Measurements from ENCODE around the gene PDRG1.
"Not testable (repeated sequence)": the region's sequence is repeated elsewhere in the genome, so short reads cannot be mapped to it uniquely, and the experiment has no call there.

PDRG1 gene

DNA sequence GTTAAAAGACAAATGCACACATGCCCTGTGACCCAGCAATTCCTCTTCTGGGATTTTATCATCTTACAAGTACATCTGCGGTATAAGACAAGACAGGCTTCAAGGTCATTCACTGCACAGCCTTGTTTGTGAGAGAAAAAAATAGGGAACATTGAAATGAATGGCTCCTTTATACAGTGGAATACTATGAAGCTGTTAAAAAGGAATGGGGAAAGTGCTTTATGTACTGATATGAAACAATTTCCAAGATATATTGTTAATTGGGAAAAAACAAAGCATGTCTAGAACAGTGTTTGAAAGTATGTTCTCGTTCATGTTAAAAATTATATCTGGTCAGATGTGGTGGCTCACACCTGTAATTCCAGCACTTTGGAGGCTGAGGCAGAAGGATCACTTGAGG lies 25.4 kb downstream of the PDRG1 start:
- no peak for DNase-seq (ENCODE audit: low read depth in 2 of 2)

- DNase-seq (ENCODE audit: low read depth in 2 of 2) = no peak
These were observed 26.2 kb downstream of the PDRG1 start for GRCh38 chr20:31925631-31926030.

DNA sequence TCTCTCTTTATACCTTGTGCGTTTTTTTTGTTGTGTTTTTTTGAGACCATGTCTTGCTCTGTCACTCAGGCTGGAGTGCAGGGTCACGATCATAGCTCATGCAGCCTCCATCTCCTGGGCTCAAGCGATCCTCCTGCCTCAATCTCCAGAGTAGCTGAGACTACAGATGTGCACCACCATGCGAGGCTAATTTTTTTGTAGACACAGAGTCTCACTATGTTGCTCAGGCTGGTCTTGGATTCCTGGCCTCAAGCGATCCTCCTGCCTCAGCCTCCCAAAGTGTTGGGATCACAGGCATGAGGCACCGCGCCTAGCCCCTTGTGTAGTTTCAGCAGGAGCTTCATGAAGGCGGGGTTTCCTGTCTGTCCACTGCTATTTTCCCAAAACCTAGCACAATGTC lies 27.3 kb downstream of the PDRG1 start:
- no peak for DNase-seq (ENCODE audit: low read depth in 2 of 2)

- no peak for DNase-seq (ENCODE audit: low read depth in 2 of 2)
These were observed 28.2 kb downstream of the PDRG1 start for GRCh38 chr20:31923388-31924331.

DNA sequence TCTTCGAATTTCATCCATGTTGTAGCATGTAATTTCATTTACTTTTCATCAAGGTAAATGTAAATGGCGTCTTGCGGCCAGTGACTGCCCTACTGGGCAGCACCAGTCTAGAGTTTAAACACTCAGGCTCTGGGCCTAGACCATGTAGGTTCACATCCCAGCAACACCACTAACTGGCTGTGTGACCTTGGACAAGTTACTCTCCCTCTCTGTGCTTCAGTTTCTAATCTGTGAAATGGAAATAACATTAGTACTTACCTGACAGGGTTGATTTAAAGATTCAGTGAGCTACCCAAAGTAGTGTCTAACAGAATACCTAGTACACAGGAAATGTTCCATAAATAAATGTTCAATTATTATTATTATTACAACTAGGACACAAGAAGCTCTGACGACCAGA lies 29.3 kb downstream of the PDRG1 start:
- DNase-seq (ENCODE audit: low read depth in 2 of 2) = no peak

DNA sequence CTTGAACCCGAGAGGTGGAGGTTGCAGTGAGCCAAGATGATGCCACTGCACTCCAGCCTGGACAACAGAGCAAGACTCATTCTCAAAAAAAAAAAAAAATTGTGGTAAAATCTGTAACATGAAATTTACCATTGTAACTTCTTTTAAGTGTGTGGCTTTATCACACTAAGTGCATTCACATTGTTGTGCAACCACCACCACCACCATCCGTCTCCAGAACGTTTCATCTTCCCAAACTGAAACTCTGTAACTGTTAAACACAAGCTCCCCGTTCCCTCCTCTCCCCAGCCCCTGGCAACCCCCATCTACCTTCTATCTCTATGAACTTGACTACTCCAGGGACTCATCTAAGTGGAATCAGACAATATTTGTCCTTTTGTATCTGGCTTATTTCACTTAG lies 29.7 kb downstream of the PDRG1 start:
- DNase-seq (ENCODE audit: low read depth in 2 of 2) = no peak

- not testable (repeated sequence) for DNase-seq (ENCODE audit: low read depth in 2 of 2)
These were observed 30.4 kb downstream of the PDRG1 start for GRCh38 chr20:31921480-31921879.

DNA sequence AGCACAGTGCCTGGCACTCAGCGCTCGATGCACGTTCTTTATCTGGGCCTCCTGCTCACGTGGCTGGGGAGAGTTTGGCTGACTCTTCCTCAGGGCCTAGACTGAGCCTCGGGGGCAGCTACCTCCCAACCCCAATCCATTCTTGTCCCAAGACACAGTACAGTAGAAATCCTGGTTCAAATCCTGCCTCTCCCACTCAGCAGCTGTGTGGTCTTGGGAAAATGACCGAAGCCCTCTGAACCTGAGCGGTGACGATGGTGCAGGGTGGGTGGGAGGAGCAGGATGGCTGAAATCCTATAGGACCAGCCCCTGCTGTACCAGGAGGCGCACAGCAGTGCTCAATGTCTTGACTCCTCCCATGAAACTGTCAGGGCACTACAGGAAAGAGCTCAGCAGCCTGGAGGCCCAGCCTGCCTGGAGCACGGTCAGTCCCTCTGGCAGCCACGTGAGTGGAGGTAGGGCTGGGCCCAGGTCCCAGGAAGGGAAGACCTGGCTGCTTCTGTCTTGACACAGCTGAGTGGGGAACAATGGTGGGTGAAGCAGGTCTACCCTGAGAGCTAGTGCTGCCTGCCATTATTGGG lies 31.5 kb downstream of the PDRG1 start:
- DNase-seq (ENCODE audit: low read depth in 2 of 2) = no peak

- no peak for DNase-seq (ENCODE audit: low read depth in 2 of 2)
These were observed 32.3 kb downstream of the PDRG1 start for GRCh38 chr20:31919410-31920155.

DNA sequence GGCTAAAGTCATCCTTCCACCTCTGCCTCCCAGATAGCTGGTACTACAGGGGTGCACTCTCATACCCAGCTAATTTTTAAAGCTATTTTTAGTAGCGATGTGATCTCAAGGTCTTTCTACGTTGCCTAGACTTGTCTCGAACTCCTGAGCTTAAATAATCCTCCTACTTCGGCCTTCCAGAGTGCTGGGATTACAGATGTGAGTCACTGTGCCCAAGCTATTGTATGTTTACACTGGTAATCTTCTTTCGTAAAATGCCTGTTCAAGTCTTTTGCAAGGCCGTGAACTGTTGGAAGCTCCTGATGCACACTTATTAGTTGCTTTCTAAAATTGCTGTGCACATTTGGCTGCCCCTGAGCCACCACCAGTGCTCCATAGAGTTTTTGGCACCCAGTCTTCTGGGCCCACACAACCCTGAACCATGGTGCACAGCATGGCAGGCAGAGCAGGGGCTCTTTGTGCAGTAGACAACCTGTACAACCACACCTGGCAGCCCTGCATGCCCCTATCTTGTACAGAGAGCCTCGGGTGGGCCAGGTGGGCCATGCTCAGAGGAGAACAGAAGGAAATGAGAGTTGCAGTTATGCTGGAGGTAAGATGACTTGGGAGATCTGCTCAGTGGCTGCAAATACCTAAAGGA lies 33.3 kb downstream of the PDRG1 start:
- no peak for DNase-seq (ENCODE audit: low read depth in 2 of 2)

DNA sequence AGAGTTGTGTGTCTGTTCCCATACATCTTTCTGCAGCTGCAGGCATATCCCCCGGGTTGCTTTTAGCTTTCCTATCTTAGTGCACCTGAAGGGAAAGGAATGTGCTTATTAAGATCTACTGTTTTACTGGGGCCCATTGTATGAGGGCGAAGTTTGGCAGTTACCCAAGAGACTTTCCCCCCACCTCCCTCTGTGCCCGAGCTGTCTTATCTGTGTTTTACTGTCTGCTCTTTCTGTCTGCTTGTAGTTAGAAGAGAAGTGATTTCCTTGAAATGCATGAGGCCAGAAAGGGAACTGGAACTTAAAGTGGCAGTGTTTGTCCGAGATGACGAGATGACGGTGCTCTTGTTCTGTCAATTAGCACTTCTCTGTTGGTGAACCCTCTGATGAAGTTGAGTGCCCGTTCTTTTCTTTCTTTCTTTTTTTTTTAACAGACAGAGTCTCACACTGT lies 33.9 kb downstream of the PDRG1 start:
- not testable (repeated sequence) for DNase-seq (ENCODE audit: low read depth in 2 of 2)

- DNase-seq (ENCODE audit: low read depth in 2 of 2) = no peak
These were observed 35.1 kb downstream of the PDRG1 start for GRCh38 chr20:31916708-31917107.

DNA sequence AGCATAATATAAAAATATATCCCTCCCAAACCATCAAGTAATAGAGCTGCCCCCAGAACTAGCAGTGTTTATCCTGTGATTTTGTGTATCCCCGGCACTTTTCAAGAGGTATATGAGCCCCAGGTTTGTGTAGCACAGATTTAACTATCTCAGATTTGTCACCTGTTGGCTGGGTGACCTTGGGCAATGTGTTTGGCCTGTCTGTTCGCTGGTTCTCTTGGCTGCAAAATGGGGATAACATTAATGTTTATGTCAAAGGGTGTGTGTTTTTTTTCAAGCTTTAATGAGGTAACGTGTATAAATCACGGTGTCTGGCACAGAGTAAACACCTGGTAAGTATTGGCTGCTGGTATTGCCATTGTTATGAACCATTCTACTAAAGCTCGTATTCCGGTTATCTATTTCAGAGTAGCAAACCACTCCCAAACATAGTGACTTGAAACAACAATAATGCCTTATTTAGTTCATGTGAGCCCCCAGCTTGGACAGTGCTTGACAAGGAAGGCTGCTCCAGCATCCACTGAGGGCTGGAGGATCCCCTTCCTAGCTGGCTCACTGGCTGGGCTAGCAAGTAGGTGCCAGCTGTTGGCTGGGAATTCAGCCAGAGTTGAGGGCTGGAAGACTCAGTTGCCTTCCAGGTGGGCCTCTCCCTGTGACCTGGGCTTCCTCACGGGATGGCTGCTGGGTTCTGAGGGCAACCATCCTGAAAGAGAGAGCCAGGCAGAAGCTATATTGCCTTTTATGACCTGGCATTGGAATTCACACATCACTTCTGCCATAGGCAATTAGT lies 36.2 kb downstream of the PDRG1 start:
- DNase-seq (ENCODE audit: low read depth in 2 of 2) = no peak

- DNase-seq (ENCODE audit: low read depth in 2 of 2) = no peak
These were observed 37.7 kb downstream of the PDRG1 start for GRCh38 chr20:31914170-31914569.

DNA sequence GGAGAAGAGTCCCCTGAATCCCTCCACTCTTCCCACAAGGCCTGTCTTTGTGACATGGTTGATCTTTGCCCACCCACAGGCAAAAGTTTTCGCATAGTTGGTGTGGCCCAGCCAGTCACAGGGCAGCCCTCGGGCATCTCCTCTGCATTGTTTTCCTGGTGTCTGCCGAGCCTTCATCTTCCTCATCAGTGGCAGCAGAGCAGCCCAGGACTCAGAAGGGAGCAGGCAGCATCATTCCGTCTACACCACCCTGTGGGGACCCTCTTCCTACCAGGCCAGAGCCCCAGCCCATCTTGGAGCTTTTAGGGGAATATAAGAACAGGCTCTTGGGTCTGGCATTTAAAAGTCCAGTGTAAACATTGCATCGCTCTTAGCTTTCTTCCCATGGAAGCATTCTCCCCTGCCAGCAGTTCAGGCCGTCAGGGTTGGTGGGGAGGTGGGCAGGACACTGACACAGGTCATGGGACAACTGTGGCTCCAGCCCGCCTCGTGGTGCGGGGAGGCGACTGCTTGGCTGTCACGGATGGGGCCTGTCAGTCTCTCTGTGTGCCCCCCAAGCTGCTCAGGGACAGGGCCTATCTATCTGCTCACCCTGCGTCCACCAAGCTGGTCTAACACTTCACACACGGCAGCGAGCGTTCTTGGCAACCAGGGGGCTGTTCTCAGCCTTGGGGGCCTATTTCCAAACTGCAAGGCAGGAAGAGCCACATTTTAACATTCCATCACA lies 38.3 kb downstream of the PDRG1 start:
- no peak for DNase-seq (ENCODE audit: low read depth in 2 of 2)

DNA sequence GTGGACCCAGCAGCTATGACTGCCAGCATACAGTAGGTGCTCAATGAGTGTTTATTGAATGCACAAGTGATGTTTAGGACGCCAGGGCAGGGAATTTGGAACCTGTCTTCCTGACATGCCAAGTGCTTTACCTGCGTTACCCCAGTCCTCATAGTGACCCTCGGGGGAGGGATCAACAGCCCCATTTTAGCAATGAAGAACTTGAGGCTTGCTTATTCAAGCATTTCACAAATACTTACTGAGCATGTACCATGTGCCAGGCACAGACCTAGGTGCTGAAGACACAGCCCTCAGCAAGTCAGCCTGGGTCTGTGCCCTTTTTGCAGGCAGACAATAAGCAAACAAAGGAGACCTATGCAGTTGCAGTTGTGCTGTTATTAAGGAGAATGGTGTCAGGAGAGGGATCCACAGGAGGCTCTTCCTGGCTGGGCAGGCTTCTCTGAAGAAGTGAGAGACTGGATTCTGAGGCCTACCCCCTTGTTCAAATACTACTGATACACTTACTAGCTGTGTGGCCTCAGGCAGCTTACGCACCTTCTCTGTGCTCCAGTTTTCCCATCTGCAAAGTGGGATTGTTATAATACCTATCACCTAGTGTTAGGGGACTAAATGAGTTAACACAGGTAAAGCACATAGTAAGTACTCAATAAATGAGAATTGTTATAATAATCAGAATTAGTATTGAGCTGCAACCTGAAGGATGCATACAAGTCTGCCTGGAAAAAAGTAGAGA lies 41.6 kb downstream of the PDRG1 start:
- DNase-seq (ENCODE audit: low read depth in 2 of 2) = no peak

GRCh38 chr20:31909253-31910070 lies 42.4 kb downstream of the PDRG1 start:
- DNase-seq (ENCODE audit: low read depth in 2 of 2) = no peak

DNA sequence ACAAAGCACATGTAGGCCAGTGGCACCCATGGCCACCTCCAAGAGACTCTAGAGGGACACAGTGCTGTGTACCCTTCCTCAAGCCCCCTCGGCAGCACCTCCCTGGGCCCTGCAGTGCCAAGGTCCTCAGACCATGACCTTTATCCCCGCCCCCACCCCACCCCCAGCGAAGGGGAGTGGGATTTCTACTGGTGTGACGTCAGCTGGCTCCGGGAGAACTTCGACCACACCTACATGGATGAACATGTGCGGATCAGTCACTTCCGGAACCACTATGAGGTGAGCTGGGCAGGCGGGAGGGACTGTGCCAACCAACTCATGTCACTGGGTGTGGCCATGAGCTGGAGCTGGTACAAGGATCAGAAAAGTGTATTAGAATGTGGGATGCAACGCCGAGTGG lies 43.4 kb downstream of the PDRG1 start:
- no peak for DNase-seq (ENCODE audit: low read depth in 2 of 2)

GRCh38 chr20:31908016-31908415 lies 43.8 kb downstream of the PDRG1 start:
- no peak for DNase-seq (ENCODE audit: low read depth in 2 of 2)
